HepG2 (cell line): ENCODE data around the gene SRSF1. TPM values are rescaled to one million over a fixed set of nuclear protein-coding genes. Genes with fewer than 3 reads are reported as not detected.
A peak's percentile ranks its signal among the peaks of the same experiment; 100 is the strongest.

ENCODE experiments used
- BHLHE40 ChIP-seq: IDR thresholded peaks from 2 replicates; pipeline ENCODE4 v1.6.1; 2011; ENCODE audit warnings: low read length, improper control_type of control experiment
- FOSL1 ChIP-seq: sonication (generic); formaldehyde crosslinking; IDR thresholded peaks from 2 replicates; pipeline ENCODE4 v1.9.0; 2021; ENCODE audit warnings: missing genetic modification reagents, borderline replicate concordance
- JDP2 ChIP-seq: sonication (generic); formaldehyde crosslinking; IDR thresholded peaks from 2 replicates; pipeline ENCODE4 v1.8.1; 2022; ENCODE audit warnings: missing genetic modification reagents, borderline replicate concordance
- MAF1 ChIP-seq: sonication (generic); formaldehyde crosslinking; IDR thresholded peaks from 2 replicates; pipeline ENCODE4 v1.5.0; 2020; ENCODE audit warnings: missing genetic modification reagents, borderline replicate concordance
- MLXIP ChIP-seq: sonication (generic); formaldehyde crosslinking; IDR thresholded peaks from 2 replicates; pipeline ENCODE4 v1.9.0; 2021; ENCODE audit warnings: missing genetic modification reagents, borderline replicate concordance
- NCOR1 ChIP-seq: fragments of 200-600 bp; sonication (generic); IDR thresholded peaks from 2 replicates; pipeline ENCODE4 v1.7.0; 2017; ENCODE audit warnings: antibody characterized with exemption, low read length, borderline replicate concordance
- NFE2 ChIP-seq: sonication (generic); formaldehyde crosslinking; IDR thresholded peaks from 2 replicates; pipeline ENCODE4 v1.4.0; 2020; ENCODE audit warnings: missing genetic modification reagents
- NFE2L2 ChIP-seq: fragments of 150-350 bp; IDR thresholded peaks from 2 replicates; pipeline ENCODE4 v1.6.1; 2014; ENCODE audit warnings: low read length
- NR2F1 ChIP-seq, 2 experiments: fragments of 450-650 bp in 1 of 2; formaldehyde crosslinking in 1 of 2; IDR thresholded peaks; 2 replicates each; pipeline versions ENCODE4 v1.5.0 to v1.6.1; 2016 to 2020; ENCODE audit warnings: mild to moderate bottlenecking in 1 of 2, missing compliant biosample characterization in 1 of 2, missing genetic modification reagents in 1 of 2, moderate library complexity in 1 of 2
- RARA ChIP-seq: IDR thresholded peaks from 2 replicates; pipeline ENCODE4 v1.6.1; 2016; ENCODE audit warnings: missing genetic modification reagents, missing compliant biosample characterization
- SP4 ChIP-seq: sonication (generic); formaldehyde crosslinking; IDR thresholded peaks from 2 replicates; pipeline ENCODE4 v1.8.1; 2023; ENCODE audit warnings: mild to moderate bottlenecking, missing genetic modification reagents
- TCF7L2 ChIP-seq: IDR thresholded peaks from 2 replicates; pipeline ENCODE4 v1.6.1; 2011; ENCODE audit warnings: mild to moderate bottlenecking, low read depth, low read length, moderate library complexity
- ZKSCAN1 ChIP-seq: fragments of 150-350 bp; IDR thresholded peaks from 2 replicates; pipeline ENCODE4 v1.6.1; 2014; ENCODE audit warnings: low read length
- ZNF337 ChIP-seq: sonication (generic); formaldehyde crosslinking; IDR thresholded peaks from 2 replicates; pipeline ENCODE4 v1.5.1; 2020; ENCODE audit warnings: missing genetic modification reagents, low read depth, mild to moderate bottlenecking, borderline replicate concordance
- ZNF615 ChIP-seq: sonication (generic); formaldehyde crosslinking; IDR thresholded peaks from 2 replicates; pipeline ENCODE4 v1.5.0; 2020; ENCODE audit warnings: mild to moderate bottlenecking, missing genetic modification reagents, borderline replicate concordance
- ZNF781 ChIP-seq: sonication (generic); formaldehyde crosslinking; IDR thresholded peaks from 2 replicates; pipeline ENCODE4 v1.5.1; 2020; ENCODE audit warnings: borderline replicate concordance, mild to moderate bottlenecking, missing genetic modification reagents; ENCODE audit errors: not compliant biosample characterization
- polyA plus RNA-seq, 8 experiments: library from polyadenylated mRNA; depleted of rRNA in 3 of 8; stranded (reverse) in 7 of 8; unstranded in 1 of 8; fragments of >200 nt; fragmentation: Illumina TruSeq in 4 of 8; extraction: Trizol in 4 of 8; gene quantifications; 2 replicates each; pipeline versions ENCODE4 v1.2.1 to v1.2.3, GENCODE V29; 2011 to 2016; ENCODE audit warnings: low read depth in 4 of 8, missing spikeins in 1 of 8, mixed read lengths in 1 of 8; ENCODE audit not compliant: insufficient read depth in 1 of 8
- total RNA-seq, 5 experiments: library from RNA; depleted of rRNA; stranded (reverse); fragments of >200 nt; fragmentation: Illumina TruSeq; extraction: Trizol; gene quantifications; 2 replicates each; pipeline ENCODE4 v1.2.3, GENCODE V29; 2016; ENCODE audit warnings: low read depth in 1 of 5
- TF ChIP-seq, protein P1 (sequence below), 2 experiments: IDR thresholded peaks; 2 replicates each; pipeline ENCODE4 v1.6.1; 2011 to 2012; ENCODE audit warnings: low read length in 2 of 2, borderline replicate concordance in 1 of 2, low read depth in 1 of 2, mild to moderate bottlenecking in 1 of 2, moderate library complexity in 1 of 2
- TF ChIP-seq, protein P2 (sequence below): sonication (generic); formaldehyde crosslinking; IDR thresholded peaks from 2 replicates; pipeline ENCODE4 v1.4.0; 2020; ENCODE audit warnings: missing genetic modification reagents

The SRSF1 gene
- total and polyA plus RNA-seq, 2 of the 13 experiments (the other 11 are each of a cell fraction or from before 2014, with no cell fraction given), result 142 to 445 TPM

GRCh38 chr17:57986841-57987580, 20.0 kb downstream of the SRSF1 start (continued):
- TF ChIP-seq ZNF337, result no peak
- no peak for TF ChIP-seq TCF7L2
- peak; percentile 24; the same call in 1 of the 2 replicates for TF ChIP-seq RARA (CRISPR knock-in tag)
- TF ChIP-seq NFE2L2, result no peak
- no peak for TF ChIP-seq MAF1 (CRISPR knock-in tag)
- no peak for TF ChIP-seq ZNF615 (CRISPR knock-in tag)
- TF ChIP-seq NFE2 (CRISPR knock-in tag), result no peak; the same call in 1 of the 2 replicates
- no peak for TF ChIP-seq SP4 (CRISPR knock-in tag)
- TF ChIP-seq FOSL1 (CRISPR knock-in tag), result peak; percentile 76
- no peak for TF ChIP-seq MLXIP (CRISPR knock-in tag)
- TF ChIP-seq, protein P1, sequence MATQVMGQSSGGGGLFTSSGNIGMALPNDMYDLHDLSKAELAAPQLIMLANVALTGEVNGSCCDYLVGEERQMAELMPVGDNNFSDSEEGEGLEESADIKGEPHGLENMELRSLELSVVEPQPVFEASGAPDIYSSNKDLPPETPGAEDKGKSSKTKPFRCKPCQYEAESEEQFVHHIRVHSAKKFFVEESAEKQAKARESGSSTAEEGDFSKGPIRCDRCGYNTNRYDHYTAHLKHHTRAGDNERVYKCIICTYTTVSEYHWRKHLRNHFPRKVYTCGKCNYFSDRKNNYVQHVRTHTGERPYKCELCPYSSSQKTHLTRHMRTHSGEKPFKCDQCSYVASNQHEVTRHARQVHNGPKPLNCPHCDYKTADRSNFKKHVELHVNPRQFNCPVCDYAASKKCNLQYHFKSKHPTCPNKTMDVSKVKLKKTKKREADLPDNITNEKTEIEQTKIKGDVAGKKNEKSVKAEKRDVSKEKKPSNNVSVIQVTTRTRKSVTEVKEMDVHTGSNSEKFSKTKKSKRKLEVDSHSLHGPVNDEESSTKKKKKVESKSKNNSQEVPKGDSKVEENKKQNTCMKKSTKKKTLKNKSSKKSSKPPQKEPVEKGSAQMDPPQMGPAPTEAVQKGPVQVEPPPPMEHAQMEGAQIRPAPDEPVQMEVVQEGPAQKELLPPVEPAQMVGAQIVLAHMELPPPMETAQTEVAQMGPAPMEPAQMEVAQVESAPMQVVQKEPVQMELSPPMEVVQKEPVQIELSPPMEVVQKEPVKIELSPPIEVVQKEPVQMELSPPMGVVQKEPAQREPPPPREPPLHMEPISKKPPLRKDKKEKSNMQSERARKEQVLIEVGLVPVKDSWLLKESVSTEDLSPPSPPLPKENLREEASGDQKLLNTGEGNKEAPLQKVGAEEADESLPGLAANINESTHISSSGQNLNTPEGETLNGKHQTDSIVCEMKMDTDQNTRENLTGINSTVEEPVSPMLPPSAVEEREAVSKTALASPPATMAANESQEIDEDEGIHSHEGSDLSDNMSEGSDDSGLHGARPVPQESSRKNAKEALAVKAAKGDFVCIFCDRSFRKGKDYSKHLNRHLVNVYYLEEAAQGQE (IDR thresholded peaks at IDR 0.05; ENCODE audit: borderline replicate concordance in 1 of 2, low read depth in 1 of 2, low read length in 2 of 2), result 0 out of 4 replicates have a peak, but pooled peaks of 1 of the 2 experiments have one; percentile 61
- TF ChIP-seq NCOR1, result peak; percentile 43; the same call in 1 of the 2 replicates
- TF ChIP-seq NR2F1 (CRISPR knock-in tag; IDR thresholded peaks at IDR 0.05), result no peak
- no peak for TF ChIP-seq JDP2
- TF ChIP-seq, protein P2, sequence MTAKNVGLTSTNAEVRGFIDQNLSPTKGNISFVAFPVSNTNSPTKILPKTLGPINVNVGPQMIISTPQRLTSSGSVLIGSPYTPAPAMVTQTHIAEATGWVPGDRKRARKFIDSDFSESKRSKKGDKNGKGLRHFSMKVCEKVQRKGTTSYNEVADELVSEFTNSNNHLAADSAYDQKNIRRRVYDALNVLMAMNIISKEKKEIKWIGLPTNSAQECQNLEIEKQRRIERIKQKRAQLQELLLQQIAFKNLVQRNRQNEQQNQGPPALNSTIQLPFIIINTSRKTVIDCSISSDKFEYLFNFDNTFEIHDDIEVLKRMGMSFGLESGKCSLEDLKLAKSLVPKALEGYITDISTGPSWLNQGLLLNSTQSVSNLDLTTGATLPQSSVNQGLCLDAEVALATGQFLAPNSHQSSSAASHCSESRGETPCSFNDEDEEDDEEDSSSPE (CRISPR knock-in tag), result peak; percentile 21; the same call in 1 of the 2 replicates
- TF ChIP-seq ZNF781 (CRISPR knock-in tag), result no peak
- no peak for TF ChIP-seq ZKSCAN1
- TF ChIP-seq BHLHE40, result no peak
